Smooth muscle cell (in vitro differentiated cells): ENCODE results near the gene KRTAP4-12. TPM values are rescaled to one million over a fixed set of nuclear protein-coding genes. Genes with fewer than 3 reads are reported as not detected.
"Not testable (repeated sequence)": the region's sequence is repeated elsewhere in the genome, so short reads cannot be mapped to it uniquely, and the experiment has no call there.

ENCODE experiments used
- DNase-seq: peaks from one replicate; lab custom pipeline; 2025; ENCODE audit not compliant: unreplicated experiment; lab: John Stamatoyannopoulos, UW
- H2AFZ ChIP-seq: fragments of 200-600 bp; sonication (generic); 2 replicates; pipeline ENCODE4 v1.6.0; 2016; ENCODE audit warnings: antibody characterized with exemption, low read depth, mild to moderate bottlenecking
- H3F3A ChIP-seq: fragments of 200-600 bp; sonication (generic); 2 replicates; pipeline ENCODE4 v1.6.0; 2017; ENCODE audit warnings: antibody characterized with exemption, low read depth
- H3K27ac ChIP-seq: fragments of 200-600 bp; sonication (generic); 2 replicates; pipeline ENCODE4 v1.5.1; 2016; ENCODE audit warnings: low read depth, mild to moderate bottlenecking
- H3K27me3 ChIP-seq: fragments of 200-600 bp; sonication (generic); 2 replicates; pipeline ENCODE4 v1.6.1; 2016; ENCODE audit warnings: low read depth, mild to moderate bottlenecking
- H3K36me3 ChIP-seq: fragments of 200-600 bp; sonication (generic); 2 replicates; pipeline ENCODE4 v1.5.1; 2016; ENCODE audit warnings: low read depth
- H3K4me1 ChIP-seq: fragments of 200-600 bp; sonication (generic); 2 replicates; pipeline ENCODE4 v1.5.1; 2016; ENCODE audit warnings: low read depth
- H3K4me2 ChIP-seq: fragments of 200-600 bp; sonication (generic); 2 replicates; pipeline ENCODE4 v1.6.0; 2016; ENCODE audit warnings: mild to moderate bottlenecking
- H3K4me3 ChIP-seq: fragments of 200-600 bp; sonication (generic); 2 replicates; pipeline ENCODE4 v1.5.1; 2016; ENCODE audit warnings: mild to moderate bottlenecking
- H3K79me2 ChIP-seq: fragments of 200-600 bp; sonication (generic); 2 replicates; pipeline ENCODE4 v1.6.0; 2016; ENCODE audit warnings: low read depth, mild to moderate bottlenecking
- H3K9ac ChIP-seq: fragments of 200-600 bp; sonication (generic); 2 replicates; pipeline ENCODE4 v1.6.0; 2016; ENCODE audit warnings: low read depth
- H3K9me3 ChIP-seq: fragments of 200-600 bp; sonication (generic); replicated peaks from 2 replicates; pipeline ENCODE4 v1.5.1; 2016; ENCODE audit warnings: low read depth
- H4K20me1 ChIP-seq: fragments of 200-600 bp; sonication (generic); 2 replicates; pipeline ENCODE4 v1.6.0; 2016; ENCODE audit warnings: low read depth
- CTCF ChIP-seq: fragments of 200-600 bp; sonication (generic); IDR thresholded peaks from 2 replicates; pipeline ENCODE4 v1.5.1; 2017; ENCODE audit warnings: borderline replicate concordance, mild to moderate bottlenecking, antibody characterized with exemption; ENCODE audit not compliant: insufficient read depth, poor library complexity, severe bottlenecking
- WGBS: methylation state at CpG from one replicate; pipeline ENCODE4 v1.1.7; 2016; ENCODE audit warnings: low lambda C conversion rate; 5-methylcytosine and 5-hydroxymethylcytosine counted together
- polyA plus RNA-seq: library from polyadenylated mRNA; unstranded; fragments of >200 nt; fragmentation: Nextera tagmentation; extraction: Ambion mirVana; gene quantifications from 2 replicates; pipeline ENCODE4 v1.2.1, GENCODE V29; 2016
- total RNA-seq: library from RNA; depleted of rRNA; stranded (reverse); fragments of >200 nt; gene quantifications from 2 replicates; pipeline ENCODE4 v1.2.3, GENCODE V29; 2014

KRTAP4-12 gene
- not detected in 2 replicates for total RNA-seq
- not detected in 2 replicates for polyA plus RNA-seq

GRCh38 chr17:41123991-41124371 is at the start of gene KRTAP4-12:
Gene KRTAP4-12 (minus strand): TSS chr17:41124182. CDS start chr17:41124122, 60 bp downstream.
- 87% methylated on average over 3 of the region's 3 CpGs for WGBS
- not testable (repeated sequence) for H3K36me3 ChIP-seq, DNase-seq, H3K9ac ChIP-seq, H3K27me3 ChIP-seq, H3F3A ChIP-seq, H3K4me3 ChIP-seq, H3K79me2 ChIP-seq, H3K4me2 ChIP-seq, H4K20me1 ChIP-seq, H3K27ac ChIP-seq, H3K4me1 ChIP-seq, H3K9me3 ChIP-seq, H2AFZ ChIP-seq

- DNase-seq, result no peak
- Histone ChIP-seq H3K9ac (no peak overlapping the region), H3K27me3 (peaks cover 10% of the 10 kb centered on the region), H2AFZ (no peak overlapping the region), H3K4me2 (no peak overlapping the region), H3K27ac (no peak overlapping the region), H3K79me2 (no peaks in the 10 kb centered on the region), H4K20me1 (no peaks in the 10 kb centered on the region), H3K36me3 (no peaks in the 10 kb centered on the region), H3K9me3 (no peaks in the 10 kb centered on the region), H3K4me1 (no peaks in the 10 kb centered on the region), H3F3A (no peaks in the 10 kb centered on the region), H3K4me3 (no peak overlapping the region)
- no peak for TF ChIP-seq CTCF
- 93% methylated on average over 2 of the region's 2 CpGs for WGBS
Observed at GRCh38 chr17:41171886-41172285, 47.9 kb upstream of the KRTAP4-12 start.

- Histone ChIP-seq H4K20me1 (no peaks in the 10 kb centered on the region), H3K4me3 (no peak within 1 kb of the TSS), H3K9ac (no peak within 1 kb of the TSS), H3K27me3 (peaks cover 10% of the 10 kb centered on the region), H3K4me2 (no peak within 1 kb of the TSS), H2AFZ (no peak within 1 kb of the TSS), H3F3A (no peaks in the 10 kb centered on the region), H3K79me2 (no peaks in the 10 kb centered on the region), H3K36me3 (no peaks in the 10 kb centered on the region), H3K27ac (no peak within 1 kb of the TSS), H3K9me3 (no peaks in the 10 kb centered on the region), H3K4me1 (no peaks in the 10 kb centered on the region)
- no peak for DNase-seq
- WGBS, result 72% methylated on average over 1 of the region's 1 CpG
- TF ChIP-seq CTCF, result no peak
Observed at GRCh38 chr17:41168121-41168520, 44.1 kb upstream of the KRTAP4-12 start, which contains the start of gene KRTAP4-3. Gene KRTAP4-3 (minus strand): TSS chr17:41168221. CDS start chr17:41168172, 49 bp downstream.

GRCh38 chr17:41167561-41167960 is 43.6 kb upstream of the KRTAP4-12 start:
- no peaks in the 10 kb centered on the region for H3K9me3 ChIP-seq
- no peaks in the 10 kb centered on the region for H4K20me1 ChIP-seq
- H3K27ac ChIP-seq, result no peak overlapping the region
- H3K9ac ChIP-seq, result no peak overlapping the region
- H2AFZ ChIP-seq, result no peak overlapping the region
- WGBS, result 95% methylated on average over 7 of the region's 7 CpGs
- H3F3A ChIP-seq, result no peaks in the 10 kb centered on the region
- H3K27me3 ChIP-seq, result peaks cover 10% of the 10 kb centered on the region
- H3K4me3 ChIP-seq, result no peak overlapping the region
- no peaks in the 10 kb centered on the region for H3K79me2 ChIP-seq
- H3K4me1 ChIP-seq, result no peaks in the 10 kb centered on the region
- no peaks in the 10 kb centered on the region for H3K36me3 ChIP-seq
- DNase-seq, result no peak
- H3K4me2 ChIP-seq, result no peak overlapping the region
- TF ChIP-seq CTCF, result no peak
